Measurements from ENCODE around the gene ALDH18A1.
"Not testable (repeated sequence)": the region's sequence is repeated elsewhere in the genome, so short reads cannot be mapped to it uniquely, and the experiment has no call there.

GRCh38 chr10:95620415-95620814 is 36.1 kb downstream of the ALDH18A1 start:
- TF ChIP-seq, protein P1, sequence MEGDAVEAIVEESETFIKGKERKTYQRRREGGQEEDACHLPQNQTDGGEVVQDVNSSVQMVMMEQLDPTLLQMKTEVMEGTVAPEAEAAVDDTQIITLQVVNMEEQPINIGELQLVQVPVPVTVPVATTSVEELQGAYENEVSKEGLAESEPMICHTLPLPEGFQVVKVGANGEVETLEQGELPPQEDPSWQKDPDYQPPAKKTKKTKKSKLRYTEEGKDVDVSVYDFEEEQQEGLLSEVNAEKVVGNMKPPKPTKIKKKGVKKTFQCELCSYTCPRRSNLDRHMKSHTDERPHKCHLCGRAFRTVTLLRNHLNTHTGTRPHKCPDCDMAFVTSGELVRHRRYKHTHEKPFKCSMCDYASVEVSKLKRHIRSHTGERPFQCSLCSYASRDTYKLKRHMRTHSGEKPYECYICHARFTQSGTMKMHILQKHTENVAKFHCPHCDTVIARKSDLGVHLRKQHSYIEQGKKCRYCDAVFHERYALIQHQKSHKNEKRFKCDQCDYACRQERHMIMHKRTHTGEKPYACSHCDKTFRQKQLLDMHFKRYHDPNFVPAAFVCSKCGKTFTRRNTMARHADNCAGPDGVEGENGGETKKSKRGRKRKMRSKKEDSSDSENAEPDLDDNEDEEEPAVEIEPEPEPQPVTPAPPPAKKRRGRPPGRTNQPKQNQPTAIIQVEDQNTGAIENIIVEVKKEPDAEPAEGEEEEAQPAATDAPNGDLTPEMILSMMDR (IDR thresholded peaks at IDR 0.05) = not testable (repeated sequence)
- TF ChIP-seq POLR2A (IDR thresholded peaks at IDR 0.05) = not testable (repeated sequence)
